ENCODE data around the gene SYNE3.

GRCh38 chr14:95522556-95522955 is 6.1 kb upstream of the SYNE3 start:
- TF ChIP-seq EZH2 (IDR thresholded peaks at IDR 0.05) = no peak
- no peak for TF ChIP-seq POLR2AphosphoS5 (IDR thresholded peaks at IDR 0.05; ENCODE audit: borderline replicate concordance, low read depth, low read length)

Data from SK-N-MC (cell line).